MCF 10A (cell line): ENCODE measurements around the gene ARHGDIA. TPM values are rescaled to one million over a fixed set of nuclear protein-coding genes. Genes with fewer than 3 reads are reported as not detected.
A peak's percentile ranks its signal among the peaks of the same experiment; 100 is the strongest.

Experiments used
- BruUV-seq: library from RNA; stranded (reverse); fragments of 400-500 nt; replicated peaks from 2 replicates; lab custom pipeline; 2021; lab: Mats Ljungman, UMichigan
- CTCF ChIA-PET: fragments of 300-600 bp; sonication (Branson Sonifier 250); formaldehyde crosslinking; extraction: SDS; loops from one replicate; lab custom pipeline; 2021; ENCODE audit warnings: antibody characterized with exemption, inconsistent platforms; lab: Yijun Ruan, JAX
- POLR2A ChIA-PET: fragments of 300-600, 350-650 bp; sonication (Branson Sonifier 250); formaldehyde crosslinking; extraction: SDS; loops from one replicate; lab custom pipeline; 2020; ENCODE audit warnings: antibody characterized with exemption, inconsistent platforms; lab: Yijun Ruan, JAX
- DNase-seq: peaks from one replicate; pipeline ENCODE4 v3.0.0-alpha.2; 2018; ENCODE audit not compliant: unreplicated experiment
- H3K27ac Mint-ChIP-seq: one replicate; pipeline ENCODE4 v1.8.0; 2022; ENCODE audit warnings: mild to moderate bottlenecking, low read depth, mixed read lengths; ENCODE audit not compliant: unreplicated experiment
- H3K27me3 Mint-ChIP-seq: one replicate; pipeline ENCODE4 v1.8.0; 2022; ENCODE audit warnings: mixed read lengths; ENCODE audit not compliant: insufficient read depth, unreplicated experiment
- H3K36me3 Mint-ChIP-seq: one replicate; pipeline ENCODE4 v1.8.0; 2022; ENCODE audit warnings: mild to moderate bottlenecking, moderate library complexity, mixed read lengths; ENCODE audit not compliant: insufficient read depth, unreplicated experiment
- H3K4me1 Mint-ChIP-seq: one replicate; pipeline ENCODE4 v1.8.0; 2022; ENCODE audit warnings: mixed read lengths; ENCODE audit not compliant: insufficient read depth, unreplicated experiment
- H3K4me3 Mint-ChIP-seq: one replicate; pipeline ENCODE4 v1.8.0; 2022; ENCODE audit warnings: mild to moderate bottlenecking, moderate library complexity, mixed read lengths; ENCODE audit not compliant: unreplicated experiment
- H3K9me3 Mint-ChIP-seq: one replicate; pipeline ENCODE4 v1.8.0; 2022; ENCODE audit warnings: mixed read lengths; ENCODE audit not compliant: unreplicated experiment
- CTCF ChIP-seq: fragments of 200-600 bp; IDR thresholded peaks from one replicate; pipeline ENCODE4 v1.8.0; 2022; ENCODE audit warnings: antibody characterized with exemption, mild to moderate bottlenecking; ENCODE audit not compliant: unreplicated experiment
- intact Hi-C: fragments of 100-400 bp; cut with micrococcal nuclease; formaldehyde crosslinking; loops from 2 replicates; pipeline ENCODE4 v1.14.1; 2022
- total RNA-seq: library from RNA; stranded (reverse); gene quantifications from 2 replicates; pipeline ENCODE4 v1.2.3, GENCODE V29; 2022

The ARHGDIA gene
- total RNA-seq, 1 experiment from 2014 or later, result 271 TPM

GRCh38 chr17:81871387-81872230 lies 472 bp upstream of the ARHGDIA start:
- peak; percentile 89 for DNase-seq
- Mint-ChIP-seq H3K4me3 (peak overlapping the region; percentile 78), H3K9me3 (no peaks in the 10 kb centered on the region), H3K27ac (peak overlapping the region; percentile 88), H3K36me3 (peaks cover 52% of the 10 kb centered on the region), H3K27me3 (no peaks in the 10 kb centered on the region), H3K4me1 (peaks cover 18% of the 10 kb centered on the region)
- ChIA-PET CTCF (interaction anchor here (1.0 kb wide), 1 partner anchor 14 kb away, joined by 6 read pairs; no protein-coding TSS in a partner anchor), POLR2A (interaction anchor here (0.6 to 4.1 kb wide), 15 partner anchors 10 to 166 kb away, joined by 3 to 27 read pairs (median 11); partner anchors contain the start of genes ALYREF, DCXR, P4HB and PYCR1)
- intact Hi-C loops, result no loop called here
- TF ChIP-seq CTCF, result peak; percentile 28
- TSS peak; percentile 68 for BruUV-seq

GRCh38 chr17:81870131-81870980 lies 781 bp downstream of the ARHGDIA start:
- intact Hi-C loops, result no loop called here
- no peaks in the 10 kb centered on the region for H3K9me3 Mint-ChIP-seq
- no peaks in the 10 kb centered on the region for H3K27me3 Mint-ChIP-seq
- no TSS peak for BruUV-seq
- no peak for TF ChIP-seq CTCF
- H3K27ac Mint-ChIP-seq, result peak overlapping the region; percentile 69
- peaks cover 64% of the 10 kb centered on the region for H3K36me3 Mint-ChIP-seq
- H3K4me3 Mint-ChIP-seq, result peak overlapping the region; percentile 72
- POLR2A ChIA-PET, result interaction anchor here (0.6 to 4.1 kb wide), 14 partner anchors 9 to 318 kb away, joined by 3 to 27 read pairs (median 8); partner anchors contain the start of genes ARL16, HGS, MCRIP1 and MRPL12
- peak; percentile 53 for DNase-seq
- CTCF ChIA-PET, result interaction anchor here (0.6 to 0.7 kb wide), 2 partner anchors 41 to 111 kb away, joined by 3 read pairs; no protein-coding TSS in a partner anchor
- peaks cover 18% of the 10 kb centered on the region for H3K4me1 Mint-ChIP-seq

- peak; percentile 40 for DNase-seq
- H3K27me3 Mint-ChIP-seq, result no peaks in the 10 kb centered on the region
- H3K36me3 Mint-ChIP-seq, result peaks cover 70% of the 10 kb centered on the region
- H3K4me1 Mint-ChIP-seq, result peaks cover 18% of the 10 kb centered on the region
- peak; percentile 84 for TF ChIP-seq CTCF
- intact Hi-C loops, result loop anchor here (10.0 kb wide), 1 partner anchor 45 kb away; the partner anchor contains the start of genes PCYT2 and SIRT7
- H3K9me3 Mint-ChIP-seq, result no peaks in the 10 kb centered on the region
- H3K27ac Mint-ChIP-seq, result peak overlapping the region; percentile 69
- POLR2A ChIA-PET, result interaction anchor here (0.7 to 3.8 kb wide), 13 partner anchors 8 to 229 kb away, joined by 3 to 27 read pairs (median 7); partner anchors contain the start of genes ARL16, HGS, MCRIP1 and MRPL12
- peak overlapping the region; percentile 72 for H3K4me3 Mint-ChIP-seq
- BruUV-seq, result no TSS peak
- CTCF ChIA-PET, result interaction anchor here (0.6 to 0.7 kb wide), 5 partner anchors 24 to 795 kb away, joined by 3 read pairs; no protein-coding TSS in a partner anchor
Measured at GRCh38 chr17:81869221-81870130, 1.7 kb downstream of the ARHGDIA start.
